Colonic mucosa (tissue), 4 donors: ENCODE measurements around the gene INTS11. TPM values are rescaled to one million over a fixed set of nuclear protein-coding genes. Genes with fewer than 3 reads are reported as not detected.

Experiments
- DNase-seq: peaks from one replicate; pipeline ENCODE4 v3.0.0-alpha.2; 2020
- H3K27ac ChIP-seq: fragments of 200-600 bp; one replicate; pipeline ENCODE4 v1.8.0; 2021
- H3K27me3 ChIP-seq: fragments of 200-600 bp; one replicate; pipeline ENCODE4 v1.8.0; 2021
- H3K36me3 ChIP-seq: fragments of 200-600 bp; one replicate; pipeline ENCODE4 v1.8.0; 2021
- H3K4me1 ChIP-seq: fragments of 200-600 bp; one replicate; pipeline ENCODE4 v1.8.0; 2021; ENCODE audit warnings: mild to moderate bottlenecking
- H3K4me3 ChIP-seq: fragments of 200-600 bp; one replicate; pipeline ENCODE4 v1.8.0; 2021
- H3K9ac ChIP-seq, 2 donors: one replicate each; pipeline ENCODE4 v1.7.0; 2013; ENCODE audit warnings: control low read depth in 2 of 2, low read depth in 2 of 2, low read length in 2 of 2
- H3K9me3 ChIP-seq: fragments of 200-600 bp; one replicate; pipeline ENCODE4 v1.8.0; 2021
- CTCF ChIP-seq: fragments of 200-600 bp; IDR thresholded peaks from one replicate; pipeline ENCODE4 v1.8.0; 2022; ENCODE audit warnings: antibody characterized with exemption, mild to moderate bottlenecking
- intact Hi-C: fragments of 100-400 bp; cut with DNase I; formaldehyde crosslinking; loops from one replicate; pipeline ENCODE4 v1.14.1; 2022
- total RNA-seq, 2 donors: library from RNA; stranded (reverse); fragmentation: NEBNext Ultra II Directional in 1 of 2; extraction: Animal tissue kit (Norgen Biotek cat#: 25700) in 1 of 2; gene quantifications; one replicate each; pipeline ENCODE4 v1.2.1, GENCODE V29; 2021
- donor health status: healthy.
- donor health status: DM: no; HTN: no; CAD: no.
- donor health status: DM: no; HTN: no; CAD: no.

INTS11 gene
- total RNA-seq, 2 donors from 2014 or later: 70.6 to 126 TPM

- H3K36me3 ChIP-seq: no peaks in the 10 kb centered on the region
- no peaks in the 10 kb centered on the region for H3K9me3 ChIP-seq
- DNase-seq: peak; percentile 92
- peaks cover 30% of the 10 kb centered on the region for H3K4me1 ChIP-seq
- intact Hi-C loops: no loop called here
- H3K9ac ChIP-seq: peak overlapping the region; percentile 65 to 90
- H3K27me3 ChIP-seq: no peaks in the 10 kb centered on the region
- no peak for TF ChIP-seq CTCF
- peak overlapping the region; percentile 81 for H3K27ac ChIP-seq
- H3K4me3 ChIP-seq: peak overlapping the region; percentile 80
These were observed 19.0 kb downstream of the INTS11 start for GRCh38 chr1:1305300-1306069.

- peaks cover 29% of the 10 kb centered on the region for H3K4me1 ChIP-seq
- no peak for TF ChIP-seq CTCF
- peak overlapping the region; percentile 81 for H3K27ac ChIP-seq
- H3K9ac ChIP-seq: peak overlapping the region; percentile 65 to 90
- peak overlapping the region; percentile 80 for H3K4me3 ChIP-seq
- H3K36me3 ChIP-seq: no peaks in the 10 kb centered on the region
- H3K9me3 ChIP-seq: no peaks in the 10 kb centered on the region
- peak; percentile 85 for DNase-seq
- intact Hi-C loops: no loop called here
- no peaks in the 10 kb centered on the region for H3K27me3 ChIP-seq
These were observed 19.8 kb downstream of the INTS11 start for GRCh38 chr1:1304331-1305299.

- no peak for DNase-seq
- no peak overlapping the region for H3K4me3 ChIP-seq
- no peak overlapping the region for H3K9ac ChIP-seq
- no peaks in the 10 kb centered on the region for H3K36me3 ChIP-seq
- intact Hi-C loops: no loop called here
- no peaks in the 10 kb centered on the region for H3K9me3 ChIP-seq
- TF ChIP-seq CTCF: no peak
- no peak overlapping the region for H3K27ac ChIP-seq
- no peaks in the 10 kb centered on the region for H3K27me3 ChIP-seq
- H3K4me1 ChIP-seq: peaks cover 26% of the 10 kb centered on the region
These were observed 20.7 kb downstream of the INTS11 start for GRCh38 chr1:1303736-1304135.

DNA sequence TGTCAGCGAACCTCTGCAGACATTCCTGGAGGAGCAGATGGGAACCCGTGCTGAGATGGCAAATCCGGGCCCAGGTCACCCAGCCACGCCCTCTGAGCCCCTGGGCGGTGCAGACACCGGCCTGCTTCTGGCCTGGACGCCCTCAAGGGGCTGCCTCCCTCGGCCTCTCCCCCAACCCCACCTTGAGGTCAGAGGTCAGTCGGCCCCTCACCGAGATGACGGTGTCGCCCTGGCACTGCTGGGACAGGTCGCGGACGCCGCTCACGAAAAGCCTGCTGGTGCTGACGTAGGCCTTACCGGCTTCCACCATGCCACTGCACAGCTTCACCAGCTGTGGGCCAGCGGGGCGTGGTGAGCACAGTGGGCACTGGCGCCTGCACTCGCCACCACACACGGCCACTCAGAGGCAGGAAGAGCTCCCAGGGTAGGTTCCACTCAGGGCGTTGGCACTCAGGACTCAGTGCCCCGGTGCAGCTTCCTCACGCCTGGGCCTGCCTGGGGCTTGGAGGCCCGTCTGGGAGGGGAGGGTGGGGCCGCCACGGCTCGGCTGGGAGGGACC lies 21.4 kb downstream of the INTS11 start:
- no peak overlapping the region for H3K4me3 ChIP-seq
- H3K36me3 ChIP-seq: no peaks in the 10 kb centered on the region
- DNase-seq: no peak
- intact Hi-C loops: no loop called here
- H3K27ac ChIP-seq: no peak overlapping the region
- no peaks in the 10 kb centered on the region for H3K9me3 ChIP-seq
- peaks cover 26% of the 10 kb centered on the region for H3K4me1 ChIP-seq
- TF ChIP-seq CTCF: no peak
- H3K9ac ChIP-seq: no peak overlapping the region
- no peaks in the 10 kb centered on the region for H3K27me3 ChIP-seq

DNA sequence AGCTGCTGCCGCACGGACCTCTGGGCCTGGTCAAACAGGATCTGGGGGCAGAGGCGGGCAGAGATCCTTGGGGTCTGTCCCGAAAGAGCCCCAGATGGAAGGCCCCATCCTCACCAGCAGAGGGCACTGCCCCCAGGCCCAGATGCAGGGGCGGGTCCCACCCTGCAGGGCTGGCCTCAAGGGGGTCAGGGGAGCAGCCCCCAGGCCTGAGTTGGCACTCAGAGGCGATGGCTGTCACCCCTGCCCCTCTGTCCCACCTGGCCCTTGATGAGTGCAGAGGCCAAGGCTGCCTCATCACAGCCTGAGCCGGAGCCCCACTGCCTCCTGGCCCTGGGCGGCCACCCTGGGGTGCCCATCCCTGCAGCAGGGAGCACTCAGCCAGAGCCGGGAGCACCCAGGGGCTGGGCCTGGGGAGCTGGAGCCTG lies 22.4 kb downstream of the INTS11 start:
- peak; percentile 23 for TF ChIP-seq CTCF

More for the DNA sequence above, 22.4 kb downstream of the INTS11 start:
- DNase-seq: no peak
- Histone ChIP-seq H3K9me3 (no peaks in the 10 kb centered on the region), H3K27me3 (no peaks in the 10 kb centered on the region), H3K4me3 (no peak overlapping the region), H3K4me1 (peaks cover 26% of the 10 kb centered on the region), H3K27ac (no peak overlapping the region), H3K36me3 (no peaks in the 10 kb centered on the region), H3K9ac (no peak overlapping the region)
- intact Hi-C loops: no loop called here
